HUDEP-2 (cell line): ENCODE data around the gene NFIC.

Experiments used
- DNase-seq, 76 experiments: peaks; one replicate each; lab custom pipeline; 2025; ENCODE audit not compliant: unreplicated experiment in 76 of 76; lab: John Stamatoyannopoulos, UW

NFIC gene

DNA sequence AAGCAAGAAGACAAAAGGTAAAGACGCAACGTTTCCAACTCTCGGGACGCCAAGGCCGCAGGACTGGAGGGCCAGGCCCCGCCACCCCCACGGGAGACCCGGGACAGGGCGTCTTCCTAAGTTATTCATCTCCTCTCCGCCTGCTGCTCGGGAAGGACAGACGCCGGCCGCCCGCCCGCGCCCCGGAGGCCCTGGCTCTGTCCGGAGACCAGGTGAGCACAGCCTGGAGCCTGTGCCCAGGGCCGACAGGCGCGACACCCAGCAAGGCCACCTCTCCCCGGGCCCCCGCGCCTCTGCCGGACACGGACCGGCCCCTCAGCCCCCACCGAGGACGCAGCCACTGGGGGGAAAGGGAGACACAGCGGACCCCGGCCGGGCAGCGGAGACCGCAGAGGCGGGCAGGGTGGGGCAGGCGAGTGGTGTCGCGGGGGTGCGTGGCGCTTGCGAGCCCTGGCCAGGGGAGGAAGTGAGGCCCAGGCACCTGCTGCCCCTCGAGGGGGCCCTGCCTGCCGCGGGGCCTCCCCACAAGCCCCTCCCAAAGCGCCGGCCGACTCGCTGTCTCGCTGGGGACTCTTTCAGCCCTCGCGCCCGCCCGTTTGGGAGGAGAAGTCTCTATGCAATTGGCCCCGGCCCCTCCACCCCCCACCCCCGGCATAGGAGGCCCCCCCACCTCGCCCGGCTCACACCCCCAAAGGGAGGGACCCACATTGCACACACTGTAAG, 96.8 kb downstream of the NFIC start:
- DNase-seq, result no peak

DNA sequence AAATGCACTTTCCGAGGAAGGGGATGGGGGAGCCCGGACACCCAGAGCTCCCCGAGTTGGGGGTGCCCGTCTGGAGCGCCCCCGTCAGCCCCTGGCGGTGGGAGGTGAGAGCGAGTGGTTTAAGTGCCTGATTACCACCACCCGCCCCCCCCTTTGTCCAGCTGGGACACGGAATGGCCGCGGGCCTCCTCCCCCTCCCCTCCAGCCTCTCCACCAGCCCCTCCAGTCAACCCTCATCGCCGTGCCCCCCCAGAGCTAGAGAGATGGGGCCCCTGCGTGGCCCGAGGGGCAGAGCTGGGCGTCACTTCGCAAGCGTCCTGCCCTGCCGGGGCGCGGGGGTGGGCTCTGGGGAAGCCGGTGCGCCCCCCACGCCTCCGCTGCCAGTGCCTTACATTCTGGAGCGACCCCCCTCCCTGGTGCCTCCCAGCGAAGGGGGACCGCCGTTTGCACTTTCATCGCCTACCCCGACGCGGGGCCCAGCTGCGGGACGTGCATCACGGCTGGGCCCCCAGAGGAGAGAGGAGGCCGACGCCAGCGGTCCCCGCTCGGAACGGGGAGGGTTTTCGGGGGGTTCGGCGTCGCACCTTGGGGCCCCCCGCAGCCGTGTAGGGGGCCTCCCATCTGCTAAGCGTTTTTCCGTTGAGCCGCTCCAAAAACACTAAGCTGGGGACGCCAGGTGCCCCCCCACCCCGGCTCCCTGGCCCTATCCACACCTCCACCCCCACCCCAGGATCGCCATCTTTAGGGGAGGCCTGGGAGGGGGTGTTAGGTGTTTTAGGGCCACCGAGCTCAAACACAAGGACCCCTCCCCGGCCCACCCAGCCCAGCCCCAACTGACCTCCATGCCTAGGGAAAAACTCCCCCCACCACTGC, 97.6 kb downstream of the NFIC start:
- DNase-seq, result no peak

DNA sequence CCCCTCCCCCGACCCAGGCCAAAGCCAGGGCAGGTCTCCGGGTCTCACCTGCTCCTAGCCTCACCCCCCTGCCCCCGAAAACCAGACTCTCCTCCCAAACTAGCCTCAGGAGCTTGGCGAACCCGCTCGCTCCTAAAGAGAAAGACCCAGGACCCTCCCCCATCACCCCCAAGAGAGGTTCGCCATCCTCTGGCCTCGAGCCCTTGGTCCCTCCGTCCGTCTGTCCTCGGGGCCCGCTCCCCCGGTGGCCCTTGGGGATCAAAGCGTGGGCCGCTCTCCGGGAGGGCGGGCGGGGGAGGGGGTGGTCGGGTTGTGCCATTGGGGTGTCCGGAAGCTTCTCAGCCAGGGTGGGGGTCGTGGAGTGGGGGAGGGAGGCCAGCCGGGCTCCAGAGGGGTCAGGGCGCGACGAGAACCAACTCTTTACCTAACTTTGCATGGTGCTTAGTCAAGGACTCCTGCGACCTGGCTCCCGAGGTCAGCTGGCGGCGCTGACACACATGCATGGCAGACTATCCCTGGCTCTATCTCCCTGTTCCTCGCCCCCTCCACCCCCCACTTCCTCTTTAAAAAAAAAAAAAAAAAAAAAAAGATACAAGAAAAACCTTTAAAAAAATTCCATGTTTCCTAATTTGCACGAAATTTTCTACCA, 98.3 kb downstream of the NFIC start:
- DNase-seq, result no peak

DNA sequence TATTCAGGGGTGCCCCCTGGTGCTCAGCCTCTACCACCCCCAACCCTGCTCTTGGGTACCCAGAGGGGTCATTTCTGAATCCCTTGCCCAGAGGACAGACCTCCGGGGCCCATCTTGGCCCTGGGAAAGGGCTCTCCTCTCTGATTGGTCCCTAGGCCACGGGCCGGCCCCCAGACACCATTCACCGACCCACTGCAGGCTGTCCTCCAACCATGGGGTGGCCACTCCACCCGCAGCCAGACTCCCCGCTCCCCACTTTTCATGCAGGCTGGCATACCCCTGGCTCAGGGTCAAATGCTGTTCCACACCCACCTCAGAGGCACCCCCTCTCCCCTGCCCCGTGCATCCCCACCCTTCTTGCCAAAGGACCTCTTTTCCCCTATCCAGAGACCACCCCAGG, 99.2 kb downstream of the NFIC start:
- no peak for DNase-seq

DNA sequence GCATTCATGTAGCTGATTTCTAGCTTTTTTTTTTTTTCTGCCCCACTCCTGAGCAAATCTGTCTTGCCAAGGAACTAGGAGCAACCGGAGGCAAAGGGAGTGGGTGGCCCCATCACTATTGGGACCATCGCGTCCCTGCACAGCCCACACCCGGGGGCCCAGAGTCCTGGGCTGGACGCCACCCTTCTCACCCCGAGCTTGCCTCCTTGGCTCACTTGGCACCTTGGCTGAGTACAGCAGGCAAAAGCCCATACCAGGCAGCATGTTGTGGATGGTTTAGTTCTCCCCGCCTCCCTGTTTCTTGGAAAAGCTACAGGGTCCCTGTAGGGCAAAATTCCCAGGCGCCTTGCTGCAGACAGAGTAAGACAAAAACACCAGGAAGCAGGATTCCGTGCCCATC, 100.3 kb downstream of the NFIC start:
- DNase-seq, result no peak

DNA sequence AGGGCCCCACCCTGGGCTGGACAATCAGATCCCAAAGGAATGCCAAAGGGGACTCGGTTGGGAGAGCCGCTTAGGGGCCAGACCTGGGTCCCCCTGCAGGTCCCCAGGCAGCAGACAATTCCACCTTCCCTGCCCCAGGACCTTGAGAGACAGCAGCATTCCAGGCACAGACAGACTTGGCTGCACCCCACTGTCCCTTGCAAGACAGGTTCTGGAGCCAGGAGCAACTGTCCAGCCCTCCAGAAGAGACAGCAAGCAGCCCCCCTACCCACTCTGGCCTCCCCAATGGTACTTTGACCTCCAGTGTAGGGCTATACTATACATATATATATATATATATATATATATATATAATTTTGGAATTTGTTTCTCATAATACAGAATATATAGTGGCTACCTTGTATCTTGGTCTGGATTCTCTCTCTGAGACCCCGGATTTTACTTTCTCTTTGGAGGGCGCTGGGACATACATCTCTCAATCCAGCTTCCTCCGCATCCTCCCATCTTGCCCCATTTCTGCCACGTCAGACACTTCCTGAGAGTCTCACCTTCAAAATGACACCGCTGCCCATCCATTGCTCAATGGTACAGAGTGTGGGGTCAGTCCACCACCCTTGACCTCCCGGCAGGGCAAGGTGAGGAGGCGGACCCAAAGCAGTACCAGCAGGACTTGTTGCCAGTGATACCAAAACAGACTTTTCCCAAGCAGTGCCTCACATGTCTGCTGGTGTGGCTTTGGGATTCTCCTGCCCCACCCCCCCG, 101.2 kb downstream of the NFIC start:
- DNase-seq, result peak in 4 of 76 experiments; percentile 11 to 18 (median 14)

DNA sequence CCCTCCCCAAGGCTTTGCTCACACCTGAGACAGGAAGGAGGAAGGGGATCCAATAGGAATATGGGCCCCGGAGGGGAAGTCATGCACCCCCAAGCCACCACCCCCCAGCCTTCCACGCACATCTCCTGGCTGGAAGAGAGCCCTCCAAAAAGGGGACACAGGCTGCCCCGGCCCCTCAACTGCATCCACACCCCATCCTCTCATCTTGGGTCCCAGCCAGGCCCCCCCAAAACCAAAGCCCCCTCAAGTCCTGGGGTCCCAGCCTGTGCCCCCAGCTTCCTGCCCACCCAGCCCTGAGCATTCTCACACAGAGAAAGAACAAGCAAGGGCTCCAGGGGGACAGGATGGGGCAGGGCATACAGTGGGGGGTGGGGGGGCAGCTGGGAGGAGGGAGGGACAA, 101.8 kb downstream of the NFIC start:
- DNase-seq, result no peak

DNA sequence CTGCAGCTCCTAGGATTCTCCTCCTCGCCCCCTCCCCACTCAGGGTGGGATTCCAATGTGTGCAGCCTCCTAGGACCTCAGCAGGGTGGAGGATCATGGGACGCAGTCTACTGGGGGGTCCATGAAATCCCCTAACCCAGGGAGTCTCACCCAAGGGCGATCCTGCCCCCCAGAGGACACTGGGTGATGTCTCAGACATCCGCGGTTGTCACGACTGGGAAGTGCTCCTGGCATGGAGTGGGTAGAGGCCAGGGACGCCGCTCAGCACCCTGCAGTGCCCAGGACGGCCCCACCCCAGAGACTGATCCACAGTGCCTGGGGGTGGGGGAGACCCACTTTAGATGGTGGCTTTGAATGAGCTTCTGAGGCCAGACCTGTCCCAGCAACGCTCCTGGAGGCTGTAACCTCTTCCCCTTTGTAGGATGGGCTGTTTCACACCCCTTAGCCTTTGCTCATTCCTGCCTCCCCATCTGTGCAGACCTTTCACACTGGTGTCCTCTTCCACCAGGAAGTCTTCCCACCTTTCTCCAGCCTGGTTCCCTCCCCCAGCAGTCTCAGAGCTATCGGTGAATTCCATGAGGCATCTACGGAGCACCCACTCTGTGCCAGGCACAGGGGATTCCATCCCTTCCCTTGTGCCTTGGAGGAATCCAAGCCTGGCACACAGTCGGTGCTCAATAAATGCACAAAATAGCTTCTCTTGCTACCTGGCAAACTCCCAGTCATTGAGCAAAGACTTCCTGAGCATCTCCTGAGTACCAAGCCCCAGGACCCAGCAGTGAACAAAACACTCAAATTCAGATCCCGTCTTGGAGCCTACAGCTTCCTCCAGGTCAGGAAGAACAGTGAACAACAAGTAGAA, 103.5 kb downstream of the NFIC start:
- DNase-seq, result no peak

DNA sequence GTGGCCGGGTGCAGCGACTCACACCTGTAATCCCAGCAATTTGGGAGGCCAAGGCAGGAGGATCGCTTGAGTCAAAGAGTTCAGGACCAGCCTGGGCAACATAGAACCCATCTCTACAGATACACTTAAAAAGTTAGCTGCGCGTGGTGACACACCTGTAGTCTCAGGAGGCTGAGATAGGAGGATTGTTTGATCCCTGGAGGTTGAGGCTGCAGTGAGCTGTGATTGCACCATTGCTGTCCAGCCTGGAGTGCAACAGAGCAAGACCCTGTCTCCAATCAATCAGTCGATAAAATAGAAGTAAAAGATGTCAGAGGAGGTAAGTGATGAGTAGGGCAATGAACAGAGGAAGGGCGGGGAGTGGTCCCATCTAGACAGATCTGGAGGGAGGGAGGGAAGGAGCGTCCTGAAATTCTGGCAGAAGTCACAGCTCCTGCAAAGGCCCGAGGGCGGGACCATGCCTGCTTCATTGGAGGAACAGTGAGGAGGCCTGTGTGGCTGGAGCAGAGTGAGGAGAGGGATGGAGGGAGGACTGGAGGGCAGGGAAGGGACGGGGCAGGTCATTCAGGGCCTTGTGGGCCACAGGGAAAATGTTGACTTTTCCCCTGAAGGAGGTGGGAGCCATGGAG, 104.2 kb downstream of the NFIC start:
- no peak for DNase-seq

DNA sequence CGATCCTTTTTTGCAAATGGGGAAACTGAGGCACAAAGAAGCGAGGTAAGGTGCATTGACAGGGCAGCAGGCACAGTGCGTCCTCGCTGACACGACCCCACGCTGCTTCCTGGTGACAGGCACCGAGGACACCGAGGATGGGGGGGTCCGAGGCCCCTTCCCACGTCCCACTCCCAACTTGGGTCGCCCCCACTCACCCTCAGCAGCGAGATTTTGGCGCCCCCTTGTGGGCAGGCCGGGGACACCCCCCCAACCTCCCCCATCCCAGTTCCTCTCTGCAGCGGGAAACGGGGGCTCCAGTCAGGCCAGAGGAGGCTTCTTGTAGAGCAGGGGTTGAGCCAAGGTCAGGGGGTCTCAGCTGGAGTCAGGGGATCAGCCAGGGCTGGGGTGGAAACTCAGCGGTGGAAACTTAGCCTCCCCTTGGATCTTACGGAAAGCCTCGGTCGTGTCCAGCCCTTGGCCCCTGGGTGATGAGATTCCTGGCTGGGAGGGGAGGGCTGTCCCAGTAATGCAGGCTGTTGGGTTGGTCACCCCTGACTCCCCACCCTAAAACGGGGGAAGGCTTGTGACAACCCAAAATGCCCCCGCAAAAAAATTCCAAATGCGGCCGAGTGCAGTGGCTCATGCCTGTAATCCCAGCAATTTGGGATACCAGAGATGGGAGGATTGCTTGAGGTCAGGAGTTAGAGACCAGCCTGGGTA, 105.7 kb downstream of the NFIC start:
- peak in 23 of 76 experiments; percentile 12 to 54 (median 29) for DNase-seq

DNA sequence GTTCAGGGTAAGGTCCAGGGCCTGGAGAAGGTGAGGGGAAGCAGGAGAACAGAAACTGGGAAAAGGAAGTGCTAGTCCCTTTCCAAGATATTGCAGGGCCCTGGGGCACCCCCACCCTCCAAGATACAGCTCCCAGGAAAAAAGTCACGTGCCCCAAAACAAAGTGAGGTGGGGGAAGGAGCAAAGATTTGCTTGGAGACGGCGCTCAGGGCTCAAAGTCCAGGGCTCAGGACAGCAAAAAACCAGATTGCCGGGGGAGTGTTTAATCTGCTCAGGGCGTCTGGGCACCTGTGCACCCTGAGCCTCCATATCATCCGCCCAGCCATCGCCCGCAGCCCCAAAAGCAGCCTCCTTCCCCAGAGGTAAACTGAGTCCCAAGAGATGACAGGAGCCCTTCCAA, 107.6 kb downstream of the NFIC start:
- no peak for DNase-seq

DNA sequence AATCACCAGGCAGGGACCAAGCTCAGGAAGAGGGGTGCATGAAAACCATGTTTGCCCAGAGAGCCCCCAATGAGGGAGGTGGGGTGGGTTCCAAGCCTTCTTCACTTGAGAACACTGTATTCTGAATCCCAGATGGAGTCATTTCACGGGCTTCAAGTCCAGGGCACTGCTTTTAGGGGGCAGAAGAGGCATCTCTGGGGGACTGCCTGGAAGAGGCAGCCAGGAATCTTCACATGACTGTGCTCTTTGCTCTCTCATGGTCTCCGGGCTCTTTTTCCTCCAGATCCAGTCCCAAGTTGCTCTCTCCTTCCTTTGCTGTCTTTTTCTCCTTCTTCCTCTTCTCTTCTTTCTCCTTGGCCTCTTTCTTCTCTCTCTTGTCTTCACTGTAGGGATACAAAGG, 108.2 kb downstream of the NFIC start:
- no peak for DNase-seq

DNA sequence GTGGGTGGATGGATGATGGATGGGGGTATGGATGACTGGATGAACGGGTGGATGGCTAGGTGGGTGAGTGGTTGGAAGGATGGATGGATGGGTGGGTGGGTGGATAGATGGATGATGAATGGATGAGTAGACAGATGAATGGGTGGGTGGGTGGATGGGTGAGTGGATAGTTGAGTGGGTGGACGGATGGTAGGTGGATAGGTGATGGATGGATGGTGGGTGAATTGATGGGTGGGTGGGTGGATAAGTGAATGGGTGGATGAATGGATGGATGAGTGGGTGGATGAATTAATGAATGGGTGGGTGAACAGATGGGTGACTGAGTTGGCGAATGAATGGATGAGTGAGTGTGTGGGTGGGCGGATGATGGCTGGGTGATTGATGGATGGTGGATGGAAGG, 109.1 kb downstream of the NFIC start:
- DNase-seq, result no peak

DNA sequence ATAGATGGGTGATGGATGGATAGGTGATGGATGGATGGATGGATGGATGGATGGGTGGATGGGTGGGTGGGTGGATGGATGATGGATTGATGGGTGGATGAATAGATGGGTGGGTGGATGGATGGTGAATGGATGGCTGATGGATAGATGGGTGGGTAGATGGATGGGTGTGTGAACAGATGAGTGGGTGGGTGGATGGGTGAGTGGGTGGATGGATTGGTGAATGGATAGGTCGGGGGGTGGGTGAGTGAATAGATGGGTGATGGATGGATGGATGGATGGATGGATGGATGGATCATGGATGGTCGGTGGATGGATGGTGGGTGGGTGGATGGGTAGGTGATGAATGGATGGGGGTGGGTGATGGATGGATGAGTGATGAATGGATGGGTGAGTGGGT, 110.4 kb downstream of the NFIC start:
- no peak for DNase-seq

DNA sequence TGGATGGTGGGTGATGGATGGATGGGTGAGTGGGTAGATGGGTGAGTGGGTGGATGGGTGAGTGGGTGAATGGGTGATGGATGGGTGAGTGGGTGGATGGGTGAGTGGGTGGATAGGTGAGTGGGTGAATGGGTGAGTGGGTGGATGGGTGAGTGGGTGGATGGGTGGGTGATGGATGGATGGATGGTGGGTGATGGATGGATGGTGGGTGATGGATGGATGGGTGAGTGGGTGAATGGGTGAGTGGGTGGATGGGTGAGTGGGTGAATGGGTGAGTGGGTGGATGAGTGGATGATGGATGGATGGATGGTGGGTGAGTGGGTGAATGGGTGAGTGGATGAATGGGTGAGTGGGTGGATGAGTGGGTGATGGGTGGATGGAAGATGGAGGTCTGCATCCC, 111.1 kb downstream of the NFIC start:
- no peak for DNase-seq

DNA sequence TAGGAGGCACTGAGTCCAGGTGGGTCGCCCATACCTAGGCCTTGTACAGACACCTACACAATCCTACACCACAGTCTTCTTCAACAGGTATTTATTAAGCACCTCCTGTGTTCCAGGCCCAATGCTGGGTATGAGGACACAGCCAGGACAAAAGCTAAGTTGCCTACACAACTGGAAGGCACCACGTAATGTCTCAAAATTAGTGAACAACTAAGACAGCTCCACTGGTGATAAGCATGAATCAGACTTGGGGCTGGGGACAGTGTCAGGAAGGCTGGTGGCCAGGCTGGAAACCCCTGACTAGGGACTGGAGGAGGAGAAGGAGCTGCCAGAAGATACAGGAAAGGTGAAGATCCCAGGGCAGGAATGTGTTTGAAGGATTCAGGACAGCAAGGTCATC, 111.6 kb downstream of the NFIC start:
- no peak for DNase-seq

DNA sequence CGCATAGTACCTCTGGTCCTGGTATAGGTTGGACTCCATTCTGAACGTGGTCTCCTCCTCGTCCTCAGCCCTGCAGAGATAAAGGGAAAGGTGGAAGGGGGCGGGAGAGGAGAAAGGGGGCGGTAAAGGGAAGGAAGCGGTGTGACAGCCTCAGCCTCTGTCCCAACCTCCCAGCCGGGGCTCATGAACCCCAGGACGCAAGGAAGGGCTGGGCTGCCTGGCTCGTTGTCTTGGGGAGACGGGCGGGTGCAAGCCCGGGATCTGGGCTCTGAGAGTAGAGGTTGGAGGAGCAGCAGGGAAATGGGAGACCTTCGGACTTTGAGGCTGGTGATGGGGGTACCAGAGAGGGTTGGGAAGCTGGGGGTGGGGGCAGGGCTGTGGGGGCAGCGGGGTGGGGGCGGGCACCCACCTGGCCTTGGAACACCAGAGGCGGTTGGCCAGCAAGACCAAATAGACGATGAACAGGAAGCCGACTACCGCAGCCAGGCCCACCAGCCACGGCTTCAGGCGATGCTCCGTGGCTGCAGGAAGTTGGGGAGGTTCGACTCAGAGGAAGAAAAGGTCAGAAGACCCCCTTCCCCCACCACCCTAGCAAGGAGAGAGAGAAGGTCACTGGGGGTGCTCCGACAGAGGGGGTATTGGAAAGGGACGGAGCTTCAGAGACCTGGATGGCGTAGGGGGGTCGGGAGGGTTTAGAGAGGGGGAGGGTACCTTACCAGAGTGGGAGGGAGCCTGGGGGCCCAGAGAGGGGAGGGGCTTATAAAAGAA, 112.2 kb downstream of the NFIC start:
- DNase-seq, result no peak

DNA sequence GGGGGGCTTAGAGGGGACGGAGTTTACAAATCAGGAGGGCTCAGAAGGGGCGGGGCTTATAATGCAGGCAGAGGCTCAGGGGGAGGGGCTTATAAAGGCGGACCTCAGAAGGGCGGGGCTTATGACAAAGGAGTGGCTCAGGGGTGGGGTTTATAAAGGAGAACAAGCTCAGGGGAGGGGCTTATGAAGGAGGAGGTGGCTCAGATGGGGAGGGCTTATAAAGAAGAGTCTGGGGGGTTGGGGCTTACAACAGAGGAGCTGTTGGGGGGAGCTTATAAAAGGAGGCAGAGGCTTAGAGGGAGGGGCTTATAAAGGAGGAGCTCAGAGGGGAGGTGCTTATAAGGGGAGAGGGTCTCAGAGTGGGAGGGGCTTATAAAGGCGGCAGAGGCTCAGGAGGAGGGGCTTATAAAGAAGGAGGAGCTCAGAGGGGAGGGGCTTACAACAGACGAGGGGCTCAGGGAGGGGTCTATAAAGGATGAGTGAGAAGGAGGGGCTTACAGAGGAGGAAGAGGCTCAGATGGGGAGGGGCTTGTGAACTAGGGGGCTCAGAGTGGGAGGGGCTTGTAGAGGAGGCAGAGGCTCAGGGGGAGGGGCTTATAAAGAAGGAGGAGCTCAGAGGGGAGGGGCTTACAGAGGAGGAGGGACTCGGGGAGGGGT, 112.9 kb downstream of the NFIC start:
- peak in 52 of 76 experiments; percentile 10 to 72 (median 41) for DNase-seq
